ENCODE measurements around the gene ZNF619.

DNA sequence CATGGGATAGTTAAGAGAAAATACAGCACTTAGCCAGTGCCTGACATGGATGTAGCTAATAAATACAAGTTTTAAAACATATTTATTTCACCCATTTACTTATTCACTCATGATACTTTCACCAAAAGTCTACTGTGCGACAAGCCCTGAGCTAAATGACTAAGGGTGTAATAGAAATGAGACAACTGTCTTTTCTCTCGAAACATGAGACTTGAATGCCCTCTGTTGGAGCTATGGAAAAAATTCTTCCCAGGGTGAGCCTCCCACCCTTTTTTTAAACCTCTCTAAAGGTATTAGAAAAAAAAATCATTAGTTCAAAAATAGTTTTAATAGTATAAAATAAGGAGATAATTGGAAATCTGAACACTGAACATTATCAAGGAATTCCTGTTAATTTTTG lies 44.1 kb upstream of the ZNF619 start:
- TF ChIP-seq POLR2AphosphoS5 (IDR thresholded peaks at IDR 0.05) (no peak), POLR2A (IDR thresholded peaks at IDR 0.05) (no peak)

Data from prostate gland (tissue), 1 donor.